ENCODE data around the gene TBC1D17.

Gene TBC1D17

GRCh38 chr19:49876422-49877019, 981 bp upstream of the TBC1D17 start:
- Histone ChIP-seq H3K4me1 (ENCODE audit: control extremely low read depth in 1 of 4, control insufficient read depth in 4 of 4, insufficient read depth in 4 of 4, low read length in 3 of 4) (peaks cover 0 to 35% (median 27%) of the 10 kb centered on the region in 4 experiments), H3K9me3 (ENCODE audit: control extremely low read depth in 1 of 5, control insufficient read depth in 4 of 5, insufficient read depth in 2 of 5, low read depth in 1 of 5, low read length in 4 of 5) (no peaks in the 10 kb centered on the region), H3K27ac (ENCODE audit: insufficient read depth in 1 of 2, low read depth in 1 of 2, low read length in 2 of 2, poor library complexity in 1 of 2, severe bottlenecking in 2 of 2) (peak overlapping the region; percentile 99 to 100), H3K4me3 (ENCODE audit: control insufficient read depth in 1 of 7, extremely low read depth in 1 of 7, insufficient read depth in 4 of 7, low read depth in 2 of 7, low read length in 6 of 7) (peak overlapping the region; percentile 68 to 100 (median 100)), H3K27me3 (replicated peaks in 2 of 5; ENCODE audit: control insufficient read depth in 4 of 5, insufficient read depth in 5 of 5, low read length in 4 of 5) (no peaks in the 10 kb centered on the region), H3K36me3 (ENCODE audit: control insufficient read depth in 4 of 4, insufficient read depth in 4 of 4, low read length in 3 of 4) (peaks cover 6 to 40% (median 28%) of the 10 kb centered on the region in 4 experiments)
- DNase-seq: peak; percentile 99 to 100 (median 100)
- ChIA-PET POLR2A (interaction anchor here (0.6 to 2.3 kb wide), 14 partner anchors 7 to 1239 kb away, joined by 3 to 15 read pairs (median 4); partner anchors contain the start of genes ATF5, NUP62, PNKP and PTOV1), CTCF (interaction anchor here (1.1 to 2.5 kb wide), 2 partner anchors 26 to 65 kb away, joined by 3 to 8 read pairs; no protein-coding TSS in a partner anchor)
- 0% methylated on average over 43 of the region's 46 CpGs for WGBS (ENCODE audit: insufficient coverage)

DNA sequence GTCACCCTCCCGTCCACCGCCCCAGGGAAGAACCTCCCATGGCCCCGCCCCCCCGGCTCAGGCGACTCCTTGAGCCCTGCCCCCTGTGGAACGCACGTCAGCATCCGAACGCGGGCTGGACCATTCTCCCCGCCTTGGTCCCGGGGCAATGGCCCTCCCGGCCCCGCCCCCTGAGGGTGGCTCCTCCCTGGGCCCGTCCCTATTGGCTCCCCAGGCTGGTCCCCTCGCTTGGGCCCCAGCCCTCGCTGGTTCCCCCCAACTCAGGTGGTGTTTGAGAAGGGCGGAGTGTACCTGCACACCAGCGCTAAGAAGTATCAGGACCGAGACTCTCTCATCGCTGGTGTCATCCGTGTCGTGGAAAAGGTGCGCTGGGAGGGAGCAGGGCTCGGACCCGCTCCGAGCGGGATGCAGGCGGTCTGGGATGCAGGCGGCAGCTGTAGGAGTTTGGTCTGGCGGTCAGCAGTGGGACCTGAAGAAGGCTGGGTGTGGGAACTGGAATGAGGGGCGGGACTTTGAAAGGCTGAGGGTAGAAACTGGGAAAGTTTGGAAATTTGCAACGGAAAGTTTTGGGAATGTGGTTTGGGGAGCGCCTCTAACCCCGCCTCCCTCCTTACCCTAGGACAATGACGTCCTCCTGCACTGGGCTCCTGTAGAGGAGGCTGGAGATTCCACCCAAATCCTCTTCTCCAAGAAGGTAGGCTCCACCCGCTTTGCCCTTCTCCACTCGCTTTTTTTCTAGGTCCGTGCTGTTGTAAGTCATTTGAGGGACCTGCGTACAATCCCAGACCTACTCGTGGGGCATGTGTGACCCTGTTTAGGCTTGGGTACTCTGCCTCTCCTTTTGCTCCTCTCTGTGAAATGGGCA, 609 bp downstream of the TBC1D17 start:
- DNase-seq: peak; percentile 97 to 99 (median 99)
- H3K27me3 ChIP-seq (replicated peaks in 2 of 5; ENCODE audit: control insufficient read depth in 4 of 5, insufficient read depth in 5 of 5, low read length in 4 of 5): no peaks in the 10 kb centered on the region
- POLR2A ChIA-PET: interaction anchor here (0.7 to 2.3 kb wide), 6 partner anchors 9 to 65 kb away, joined by 3 to 15 read pairs (median 3); partner anchors contain the start of genes ATF5, FUZ, NUP62 and PTOV1
- 14% methylated on average over 36 of the region's 41 CpGs for WGBS (ENCODE audit: insufficient coverage)
- CTCF ChIA-PET: interaction anchor here (0.6 to 1.9 kb wide), 2 partner anchors 9 to 13 kb away, joined by 3 to 6 read pairs; no protein-coding TSS in a partner anchor
- peaks cover 0 to 4% (median 0%) of the 10 kb centered on the region in 5 experiments for H3K9me3 ChIP-seq (ENCODE audit: control extremely low read depth in 1 of 5, control insufficient read depth in 4 of 5, insufficient read depth in 2 of 5, low read depth in 1 of 5, low read length in 4 of 5)
- peaks cover 6 to 55% (median 35%) of the 10 kb centered on the region in 4 experiments for H3K36me3 ChIP-seq (ENCODE audit: control insufficient read depth in 4 of 4, insufficient read depth in 4 of 4, low read length in 3 of 4)
- peak overlapping the region; percentile 99 to 100 for H3K27ac ChIP-seq (ENCODE audit: insufficient read depth in 1 of 2, low read depth in 1 of 2, low read length in 2 of 2, poor library complexity in 1 of 2, severe bottlenecking in 2 of 2)
- H3K4me3 ChIP-seq (ENCODE audit: control insufficient read depth in 1 of 7, extremely low read depth in 1 of 7, insufficient read depth in 4 of 7, low read depth in 2 of 7, low read length in 6 of 7): peak overlapping the region; percentile 60 to 100 (median 100)
- peaks cover 0 to 26% (median 20%) of the 10 kb centered on the region in 4 experiments for H3K4me1 ChIP-seq (ENCODE audit: control extremely low read depth in 1 of 4, control insufficient read depth in 4 of 4, insufficient read depth in 4 of 4, low read length in 3 of 4)

DNA sequence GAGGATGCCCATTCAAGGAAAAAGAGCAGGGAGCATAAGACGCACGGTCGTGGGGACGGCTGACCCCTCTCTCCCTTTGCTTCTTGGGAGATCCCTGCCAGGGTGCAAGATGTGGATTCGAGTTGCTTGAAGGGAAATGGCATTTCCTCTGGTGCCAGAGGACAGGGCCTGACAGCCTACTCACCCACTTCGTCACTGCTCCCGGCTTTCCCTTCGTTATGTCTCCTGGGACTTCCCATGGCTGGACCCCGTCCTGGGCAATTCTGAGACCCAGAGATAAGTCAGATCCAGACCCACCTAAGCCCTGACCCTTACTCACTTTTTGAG, 1.2 kb downstream of the TBC1D17 start:
- WGBS (ENCODE audit: insufficient coverage): 92% methylated on average over 9 of the region's 9 CpGs
- peaks cover 6 to 57% (median 40%) of the 10 kb centered on the region in 4 experiments for H3K36me3 ChIP-seq (ENCODE audit: control insufficient read depth in 4 of 4, insufficient read depth in 4 of 4, low read length in 3 of 4)
- peak overlapping the region in 5 of 7 experiments; percentile 95 to 100 (median 100) for H3K4me3 ChIP-seq (ENCODE audit: control insufficient read depth in 1 of 7, extremely low read depth in 1 of 7, insufficient read depth in 4 of 7, low read depth in 2 of 7, low read length in 6 of 7)
- H3K27me3 ChIP-seq (replicated peaks in 2 of 5; ENCODE audit: control insufficient read depth in 4 of 5, insufficient read depth in 5 of 5, low read length in 4 of 5): no peaks in the 10 kb centered on the region
- H3K4me1 ChIP-seq (ENCODE audit: control extremely low read depth in 1 of 4, control insufficient read depth in 4 of 4, insufficient read depth in 4 of 4, low read length in 3 of 4): peaks cover 0 to 26% (median 20%) of the 10 kb centered on the region in 4 experiments
- DNase-seq: no peak
- CTCF ChIA-PET: interaction anchor here (1.9 kb wide), 1 partner anchor 13 kb away, joined by 6 read pairs; no protein-coding TSS in a partner anchor
- H3K27ac ChIP-seq (ENCODE audit: insufficient read depth in 1 of 2, low read depth in 1 of 2, low read length in 2 of 2, poor library complexity in 1 of 2, severe bottlenecking in 2 of 2): no peak overlapping the region
- peaks cover 0 to 6% (median 0%) of the 10 kb centered on the region in 5 experiments for H3K9me3 ChIP-seq (ENCODE audit: control extremely low read depth in 1 of 5, control insufficient read depth in 4 of 5, insufficient read depth in 2 of 5, low read depth in 1 of 5, low read length in 4 of 5)
- POLR2A ChIA-PET: interaction anchor here (0.7 kb wide), 1 partner anchor 10 kb away, joined by 3 read pairs; no protein-coding TSS in a partner anchor

DNA sequence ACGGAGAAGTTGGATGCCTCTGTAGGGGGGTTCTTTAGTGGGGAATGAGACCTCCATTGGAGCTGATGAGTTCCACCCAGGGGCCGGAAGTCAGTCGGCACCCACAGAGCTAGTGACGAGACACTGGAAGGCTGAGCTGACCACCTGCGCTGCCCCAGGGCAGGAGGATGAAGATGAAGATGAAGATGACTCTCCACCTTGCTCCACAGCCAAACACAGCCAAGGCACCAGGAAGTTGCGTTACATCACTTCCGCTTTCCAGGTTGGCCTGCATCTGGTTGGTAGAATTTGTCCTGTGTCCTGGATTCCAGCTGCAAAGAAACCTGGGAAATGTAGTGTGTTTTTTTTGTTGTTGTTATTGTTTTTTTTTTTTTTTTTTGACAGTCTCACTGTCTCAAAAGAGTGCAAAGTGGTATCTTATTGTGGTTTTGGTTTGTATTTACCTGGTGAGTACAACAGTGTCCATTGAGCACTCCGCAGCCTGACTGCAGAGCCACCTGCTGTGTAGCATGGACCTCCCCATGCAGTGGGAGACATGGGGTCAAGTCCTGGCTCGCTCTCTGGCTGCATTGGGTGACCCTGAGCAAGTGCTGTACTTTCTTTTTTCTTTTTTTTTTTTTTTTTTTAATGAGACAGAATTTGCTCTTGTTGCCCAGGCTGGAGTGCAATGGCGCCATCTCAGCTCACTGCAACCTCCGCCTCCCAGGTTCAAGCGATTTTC, 1.9 kb downstream of the TBC1D17 start:
- peaks cover 0 to 26% (median 20%) of the 10 kb centered on the region in 4 experiments for H3K4me1 ChIP-seq (ENCODE audit: control extremely low read depth in 1 of 4, control insufficient read depth in 4 of 4, insufficient read depth in 4 of 4, low read length in 3 of 4)
- no peaks in the 10 kb centered on the region for H3K27me3 ChIP-seq (replicated peaks in 2 of 5; ENCODE audit: control insufficient read depth in 4 of 5, insufficient read depth in 5 of 5, low read length in 4 of 5)
- H3K27ac ChIP-seq (ENCODE audit: insufficient read depth in 1 of 2, low read depth in 1 of 2, low read length in 2 of 2, poor library complexity in 1 of 2, severe bottlenecking in 2 of 2): no peak overlapping the region
- H3K4me3 ChIP-seq (ENCODE audit: control insufficient read depth in 1 of 7, extremely low read depth in 1 of 7, insufficient read depth in 4 of 7, low read depth in 2 of 7, low read length in 6 of 7): no peak overlapping the region
- ChIA-PET POLR2A (no interaction called here), CTCF (interaction anchor here (1.9 to 2.7 kb wide), 2 partner anchors 12 to 49 kb away, joined by 6 to 8 read pairs; partner anchors contain the start of gene ATF5)
- no peak for DNase-seq
- H3K9me3 ChIP-seq (ENCODE audit: control extremely low read depth in 1 of 5, control insufficient read depth in 4 of 5, insufficient read depth in 2 of 5, low read depth in 1 of 5, low read length in 4 of 5): peaks cover 0 to 6% (median 0%) of the 10 kb centered on the region in 5 experiments
- 96% methylated on average over 7 of the region's 12 CpGs for WGBS (ENCODE audit: insufficient coverage)
- peaks cover 6 to 57% (median 42%) of the 10 kb centered on the region in 4 experiments for H3K36me3 ChIP-seq (ENCODE audit: control insufficient read depth in 4 of 4, insufficient read depth in 4 of 4, low read length in 3 of 4)

DNA sequence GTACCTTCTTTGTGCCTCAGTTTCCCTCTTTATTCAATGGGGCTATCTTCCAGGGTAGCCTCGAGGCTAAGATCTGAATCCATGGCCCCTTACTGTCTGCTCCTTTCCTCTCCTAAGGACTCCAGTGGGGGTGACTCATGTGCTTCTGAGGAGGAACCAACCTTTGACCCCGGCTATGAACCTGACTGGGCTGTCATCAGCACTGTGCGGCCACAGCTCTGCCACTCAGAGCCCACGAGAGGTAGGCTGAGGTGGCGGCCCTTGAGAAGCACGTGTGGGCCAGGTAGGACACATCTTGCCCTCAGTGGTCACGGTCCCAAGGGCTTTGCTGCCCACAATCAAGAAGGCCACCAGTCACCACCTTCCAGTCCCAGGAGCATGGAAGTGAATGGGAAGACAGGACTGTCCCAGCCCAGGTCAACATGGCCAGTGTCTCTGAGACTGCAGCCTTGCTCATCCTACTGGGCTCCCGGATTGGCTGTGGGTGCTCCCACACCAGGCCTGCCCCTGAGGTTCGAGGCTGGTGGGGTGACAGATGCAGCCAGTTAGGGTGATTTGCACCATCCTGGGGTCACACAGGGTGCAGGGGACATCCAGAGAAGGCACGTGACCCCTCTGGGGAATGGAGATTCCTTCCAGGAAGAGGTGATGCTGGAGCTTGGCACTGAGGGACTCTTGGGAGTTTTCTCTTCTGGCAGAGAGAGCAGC, 2.8 kb downstream of the TBC1D17 start:
- CTCF ChIA-PET: interaction anchor here (2.7 kb wide), 1 partner anchor 48 kb away, joined by 8 read pairs; the partner anchor contains the start of gene ATF5
- Histone ChIP-seq H3K9me3 (ENCODE audit: control extremely low read depth in 1 of 5, control insufficient read depth in 4 of 5, insufficient read depth in 2 of 5, low read depth in 1 of 5, low read length in 4 of 5) (peaks cover 0 to 6% (median 0%) of the 10 kb centered on the region in 5 experiments), H3K4me3 (ENCODE audit: control insufficient read depth in 1 of 7, extremely low read depth in 1 of 7, insufficient read depth in 4 of 7, low read depth in 2 of 7, low read length in 6 of 7) (no peak overlapping the region), H3K27me3 (replicated peaks in 2 of 5; ENCODE audit: control insufficient read depth in 4 of 5, insufficient read depth in 5 of 5, low read length in 4 of 5) (no peaks in the 10 kb centered on the region), H3K36me3 (ENCODE audit: control insufficient read depth in 4 of 4, insufficient read depth in 4 of 4, low read length in 3 of 4) (peaks cover 8 to 60% (median 46%) of the 10 kb centered on the region in 4 experiments), H3K4me1 (ENCODE audit: control extremely low read depth in 1 of 4, control insufficient read depth in 4 of 4, insufficient read depth in 4 of 4, low read length in 3 of 4) (peaks cover 0 to 20% (median 17%) of the 10 kb centered on the region in 4 experiments), H3K27ac (ENCODE audit: insufficient read depth in 1 of 2, low read depth in 1 of 2, low read length in 2 of 2, poor library complexity in 1 of 2, severe bottlenecking in 2 of 2) (no peak overlapping the region)
- WGBS (ENCODE audit: insufficient coverage): 99% methylated on average over 10 of the region's 10 CpGs
- POLR2A ChIA-PET: no interaction called here
- DNase-seq: no peak

- DNase-seq: no peak
- Histone ChIP-seq H3K36me3 (ENCODE audit: control insufficient read depth in 4 of 4, insufficient read depth in 4 of 4, low read length in 3 of 4) (peaks cover 8 to 62% (median 46%) of the 10 kb centered on the region in 4 experiments), H3K9me3 (ENCODE audit: control extremely low read depth in 1 of 5, control insufficient read depth in 4 of 5, insufficient read depth in 2 of 5, low read depth in 1 of 5, low read length in 4 of 5) (peaks cover 0 to 6% (median 0%) of the 10 kb centered on the region in 5 experiments), H3K4me1 (ENCODE audit: control extremely low read depth in 1 of 4, control insufficient read depth in 4 of 4, insufficient read depth in 4 of 4, low read length in 3 of 4) (peaks cover 0 to 13% (median 9%) of the 10 kb centered on the region in 4 experiments), H3K27ac (ENCODE audit: insufficient read depth in 1 of 2, low read depth in 1 of 2, low read length in 2 of 2, poor library complexity in 1 of 2, severe bottlenecking in 2 of 2) (no peak overlapping the region), H3K4me3 (ENCODE audit: control insufficient read depth in 1 of 7, extremely low read depth in 1 of 7, insufficient read depth in 4 of 7, low read depth in 2 of 7, low read length in 6 of 7) (no peak overlapping the region), H3K27me3 (replicated peaks in 2 of 5; ENCODE audit: control insufficient read depth in 4 of 5, insufficient read depth in 5 of 5, low read length in 4 of 5) (no peaks in the 10 kb centered on the region)
- ChIA-PET POLR2A (no interaction called here), CTCF (interaction anchor here (1.4 to 2.7 kb wide), 2 partner anchors 11 to 47 kb away, joined by 5 to 8 read pairs; partner anchors contain the start of gene ATF5)
- over 99% methylated on average over 16 of the region's 17 CpGs for whole genome bisulfite sequencing (ENCODE audit: insufficient coverage)
Measured at GRCh38 chr19:49881186-49881585, 3.7 kb downstream of the TBC1D17 start.
